WTC11 (cell line): Measurements from ENCODE around the gene PSPC1. TPM values are rescaled to one million over a fixed set of nuclear protein-coding genes. Genes with fewer than 3 reads are reported as not detected.

Experiments used
- ATAC-seq: fragments of 200-7000 bp; cut with Tn5 transposase; 2 replicates; pipeline ENCODE4 v1.10.0; 2021; ENCODE audit warnings: mild to moderate bottlenecking, moderate library complexity
- CTCF ChIA-PET: fragments of 300-600 bp; sonication (Branson Sonifier 250); formaldehyde crosslinking; loops from one replicate; lab custom pipeline; 2021; ENCODE audit warnings: antibody characterized with exemption; lab: Charles Lee
- POLR2A ChIA-PET: fragments of 350-600 bp; sonication (Branson Sonifier 250); formaldehyde crosslinking; loops from one replicate; lab custom pipeline; 2021; ENCODE audit warnings: antibody characterized with exemption; lab: Charles Lee
- DNase-seq: peaks from one replicate; pipeline ENCODE4 v3.0.0; 2021; ENCODE audit warnings: low spot score
- H3K27ac Mint-ChIP-seq: 2 replicates; pipeline ENCODE4 v1.8.0; 2021; ENCODE audit warnings: mixed read lengths
- H3K27me3 Mint-ChIP-seq: 2 replicates; pipeline ENCODE4 v1.8.0; 2021; ENCODE audit warnings: low read depth, mild to moderate bottlenecking, moderate library complexity, mixed read lengths
- H3K36me3 Mint-ChIP-seq: 2 replicates; pipeline ENCODE4 v1.8.0; 2021; ENCODE audit warnings: mixed read lengths
- H3K4me1 Mint-ChIP-seq: 2 replicates; pipeline ENCODE4 v1.8.0; 2022; ENCODE audit warnings: mixed read lengths
- H3K4me3 Mint-ChIP-seq: 2 replicates; pipeline ENCODE4 v1.8.0; 2021; ENCODE audit warnings: mild to moderate bottlenecking, moderate library complexity, mixed read lengths
- H3K9me3 Mint-ChIP-seq: 2 replicates; pipeline ENCODE4 v1.8.0; 2021; ENCODE audit warnings: mixed read lengths
- ARID4B ChIP-seq: sonication (generic); formaldehyde crosslinking; IDR thresholded peaks from 2 replicates; pipeline ENCODE4 v1.8.0; 2023; ENCODE audit warnings: missing genetic modification reagents, mild to moderate bottlenecking, borderline replicate concordance
- ELF4 ChIP-seq: sonication (generic); formaldehyde crosslinking; IDR thresholded peaks from 2 replicates; pipeline ENCODE4 v1.8.1; 2022; ENCODE audit warnings: low read depth, mild to moderate bottlenecking, moderate library complexity, missing genetic modification reagents
- EMX1 ChIP-seq: fragments of 250-450 bp; sonication (Bioruptor Pico); IDR thresholded peaks from 2 replicates; pipeline ENCODE4 v1.8.0; 2021; ENCODE audit warnings: mild to moderate bottlenecking
- HMGXB4 ChIP-seq: sonication (generic); formaldehyde crosslinking; IDR thresholded peaks from 2 replicates; pipeline ENCODE4 v1.8.1; 2023; ENCODE audit warnings: mild to moderate bottlenecking, moderate library complexity, missing genetic modification reagents
- IRF2 ChIP-seq: sonication (generic); formaldehyde crosslinking; IDR thresholded peaks from 2 replicates; pipeline ENCODE4 v1.8.0; 2022; ENCODE audit warnings: low read depth, missing genetic modification reagents, borderline replicate concordance
- PREB ChIP-seq: sonication (generic); formaldehyde crosslinking; IDR thresholded peaks from 2 replicates; pipeline ENCODE4 v1.8.1; 2022; ENCODE audit warnings: mild to moderate bottlenecking, missing genetic modification reagents, moderate library complexity, borderline replicate concordance
- PRRX2 ChIP-seq: fragments of 250-450 bp; sonication (Bioruptor Pico); IDR thresholded peaks from 2 replicates; pipeline ENCODE4 v1.8.0; 2021; ENCODE audit warnings: mild to moderate bottlenecking
- TEAD1 ChIP-seq: sonication (generic); formaldehyde crosslinking; IDR thresholded peaks from 2 replicates; pipeline ENCODE4 v1.8.0; 2022; ENCODE audit warnings: mild to moderate bottlenecking, missing genetic modification reagents
- TEAD4 ChIP-seq: sonication (generic); formaldehyde crosslinking; IDR thresholded peaks from 2 replicates; pipeline ENCODE4 v1.8.0; 2022; ENCODE audit warnings: mild to moderate bottlenecking, missing genetic modification reagents
- TP53 ChIP-seq: sonication (generic); formaldehyde crosslinking; IDR thresholded peaks from 2 replicates; pipeline ENCODE4 v1.8.1; 2023; ENCODE audit warnings: mild to moderate bottlenecking, missing genetic modification reagents
- ZNF263 ChIP-seq: sonication (generic); formaldehyde crosslinking; IDR thresholded peaks from 2 replicates; pipeline ENCODE4 v1.8.1; 2022; ENCODE audit warnings: low read depth, mild to moderate bottlenecking, moderate library complexity, missing genetic modification reagents
- ZNF425 ChIP-seq: fragments of 250-450 bp; sonication (Bioruptor Pico); conservative IDR thresholded peaks from 2 replicates; pipeline ENCODE4 v1.9.0; 2021; ENCODE audit warnings: mild to moderate bottlenecking
- ZSCAN18 ChIP-seq: fragments of 250-450 bp; sonication (Bioruptor Pico); IDR thresholded peaks from 2 replicates; pipeline ENCODE4 v2.1.2; 2022; ENCODE audit warnings: mild to moderate bottlenecking, moderate library complexity
- total RNA-seq: library from RNA; stranded (reverse); gene quantifications from 3 replicates; pipeline ENCODE4 v1.2.3, GENCODE V29; 2021
- TF ChIP-seq, protein P1 (sequence below): sonication (generic); formaldehyde crosslinking; conservative IDR thresholded peaks from 2 replicates; pipeline ENCODE4 v1.8.1; 2022; ENCODE audit warnings: mild to moderate bottlenecking, missing genetic modification reagents
- TF ChIP-seq, protein P2 (sequence below): fragments of 250-450 bp; sonication (Bioruptor Pico); IDR thresholded peaks from 2 replicates; pipeline ENCODE4 v1.9.0; 2021; ENCODE audit warnings: mild to moderate bottlenecking
- TF ChIP-seq, protein P3 (sequence below): sonication (generic); formaldehyde crosslinking; IDR thresholded peaks from 2 replicates; pipeline ENCODE4 v1.8.1; 2022; ENCODE audit warnings: missing genetic modification reagents, borderline replicate concordance
- TF ChIP-seq, protein P4 (sequence below): sonication (generic); formaldehyde crosslinking; IDR thresholded peaks from 2 replicates; pipeline ENCODE4 v1.8.0; 2022; ENCODE audit warnings: mild to moderate bottlenecking, missing genetic modification reagents
- TF ChIP-seq, protein P5 (sequence below): sonication (generic); formaldehyde crosslinking; IDR thresholded peaks from 2 replicates; pipeline ENCODE4 v1.8.1; 2023; ENCODE audit warnings: mild to moderate bottlenecking, missing genetic modification reagents

PSPC1 gene
- total RNA-seq, 1 experiment from 2014 or later: 67.5 TPM

GRCh38 chr13:19817510-19818158 lies 34.9 kb upstream of the PSPC1 start:
- TF ChIP-seq, protein P1, sequence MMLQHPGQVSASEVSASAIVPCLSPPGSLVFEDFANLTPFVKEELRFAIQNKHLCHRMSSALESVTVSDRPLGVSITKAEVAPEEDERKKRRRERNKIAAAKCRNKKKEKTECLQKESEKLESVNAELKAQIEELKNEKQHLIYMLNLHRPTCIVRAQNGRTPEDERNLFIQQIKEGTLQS (CRISPR knock-in tag): no peak
- TF ChIP-seq, protein P2, sequence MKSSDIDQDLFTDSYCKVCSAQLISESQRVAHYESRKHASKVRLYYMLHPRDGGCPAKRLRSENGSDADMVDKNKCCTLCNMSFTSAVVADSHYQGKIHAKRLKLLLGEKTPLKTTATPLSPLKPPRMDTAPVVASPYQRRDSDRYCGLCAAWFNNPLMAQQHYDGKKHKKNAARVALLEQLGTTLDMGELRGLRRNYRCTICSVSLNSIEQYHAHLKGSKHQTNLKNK (CRISPR knock-in tag): no peak
- TF ChIP-seq PRRX2 (CRISPR knock-in tag): no peak
- no peak for TF ChIP-seq ARID4B (CRISPR knock-in tag)
- no peak for TF ChIP-seq EMX1 (CRISPR knock-in tag)
- TF ChIP-seq, protein P3, sequence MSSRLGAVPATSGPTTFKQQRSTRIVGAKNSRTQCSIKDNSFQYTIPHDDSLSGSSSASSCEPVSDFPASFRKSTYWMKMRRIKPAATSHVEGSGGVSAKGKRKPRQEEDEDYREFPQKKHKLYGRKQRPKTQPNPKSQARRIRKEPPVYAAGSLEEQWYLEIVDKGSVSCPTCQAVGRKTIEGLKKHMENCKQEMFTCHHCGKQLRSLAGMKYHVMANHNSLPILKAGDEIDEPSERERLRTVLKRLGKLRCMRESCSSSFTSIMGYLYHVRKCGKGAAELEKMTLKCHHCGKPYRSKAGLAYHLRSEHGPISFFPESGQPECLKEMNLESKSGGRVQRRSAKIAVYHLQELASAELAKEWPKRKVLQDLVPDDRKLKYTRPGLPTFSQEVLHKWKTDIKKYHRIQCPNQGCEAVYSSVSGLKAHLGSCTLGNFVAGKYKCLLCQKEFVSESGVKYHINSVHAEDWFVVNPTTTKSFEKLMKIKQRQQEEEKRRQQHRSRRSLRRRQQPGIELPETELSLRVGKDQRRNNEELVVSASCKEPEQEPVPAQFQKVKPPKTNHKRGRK (CRISPR knock-in tag): no peak
- no peak for TF ChIP-seq HMGXB4 (CRISPR knock-in tag)
- TF ChIP-seq TEAD4: no peak
- TF ChIP-seq TEAD1 (CRISPR knock-in tag): no peak
- no peak for TF ChIP-seq ZSCAN18 (CRISPR knock-in tag)
- no peak for TF ChIP-seq TP53 (CRISPR knock-in tag)
- TF ChIP-seq, protein P4, sequence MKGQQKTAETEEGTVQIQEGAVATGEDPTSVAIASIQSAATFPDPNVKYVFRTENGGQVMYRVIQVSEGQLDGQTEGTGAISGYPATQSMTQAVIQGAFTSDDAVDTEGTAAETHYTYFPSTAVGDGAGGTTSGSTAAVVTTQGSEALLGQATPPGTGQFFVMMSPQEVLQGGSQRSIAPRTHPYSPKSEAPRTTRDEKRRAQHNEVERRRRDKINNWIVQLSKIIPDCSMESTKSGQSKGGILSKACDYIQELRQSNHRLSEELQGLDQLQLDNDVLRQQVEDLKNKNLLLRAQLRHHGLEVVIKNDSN (CRISPR knock-in tag): no peak
- no peak for TF ChIP-seq ZNF425 (CRISPR knock-in tag)
- no peak for TF ChIP-seq PREB
- TF ChIP-seq ZNF263 (CRISPR knock-in tag): no peak
- no peak for TF ChIP-seq IRF2
- TF ChIP-seq, protein P5, sequence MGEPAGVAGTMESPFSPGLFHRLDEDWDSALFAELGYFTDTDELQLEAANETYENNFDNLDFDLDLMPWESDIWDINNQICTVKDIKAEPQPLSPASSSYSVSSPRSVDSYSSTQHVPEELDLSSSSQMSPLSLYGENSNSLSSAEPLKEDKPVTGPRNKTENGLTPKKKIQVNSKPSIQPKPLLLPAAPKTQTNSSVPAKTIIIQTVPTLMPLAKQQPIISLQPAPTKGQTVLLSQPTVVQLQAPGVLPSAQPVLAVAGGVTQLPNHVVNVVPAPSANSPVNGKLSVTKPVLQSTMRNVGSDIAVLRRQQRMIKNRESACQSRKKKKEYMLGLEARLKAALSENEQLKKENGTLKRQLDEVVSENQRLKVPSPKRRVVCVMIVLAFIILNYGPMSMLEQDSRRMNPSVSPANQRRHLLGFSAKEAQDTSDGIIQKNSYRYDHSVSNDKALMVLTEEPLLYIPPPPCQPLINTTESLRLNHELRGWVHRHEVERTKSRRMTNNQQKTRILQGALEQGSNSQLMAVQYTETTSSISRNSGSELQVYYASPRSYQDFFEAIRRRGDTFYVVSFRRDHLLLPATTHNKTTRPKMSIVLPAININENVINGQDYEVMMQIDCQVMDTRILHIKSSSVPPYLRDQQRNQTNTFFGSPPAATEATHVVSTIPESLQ (CRISPR knock-in tag): no peak
- TF ChIP-seq ELF4 (CRISPR knock-in tag): no peak
- TF ChIP-seq, all 79 proteins: peak for 0
- no peak overlapping the region for H3K4me3 Mint-ChIP-seq
- ATAC-seq (no peak), DNase-seq (no peak)
- ChIA-PET CTCF (interaction anchor here (0.5 to 1.8 kb wide), 30 partner anchors 10 to 637 kb away, joined by 3 to 15 read pairs (median 4); partner anchors contain the start of genes MPHOSPH8, PSPC1 and ZMYM5), POLR2A (interaction anchor here (1.1 kb wide), 1 partner anchor 46 kb away, joined by 4 read pairs; the partner anchor contains the start of gene ZMYM5)
- peaks cover 9% of the 10 kb centered on the region for H3K9me3 Mint-ChIP-seq
- no peak overlapping the region for H3K27ac Mint-ChIP-seq
- no peaks in the 10 kb centered on the region for H3K27me3 Mint-ChIP-seq
- H3K4me1 Mint-ChIP-seq: peaks cover 7% of the 10 kb centered on the region
- H3K36me3 Mint-ChIP-seq: peaks cover 29% of the 10 kb centered on the region
